Spleen (tissue), 7 donors: ENCODE results near the gene ZNF431.

Experiments
- POLR2A ChIP-seq, 3 donors: fragments of 450-650 bp; IDR thresholded peaks; one replicate each; pipeline ENCODE4 v1.5.1; 2017; ENCODE audit warnings: antibody characterized with exemption in 3 of 3, mild to moderate bottlenecking in 1 of 3
- POLR2AphosphoS5 ChIP-seq, 3 donors: sonication (generic); formaldehyde crosslinking; IDR thresholded peaks; one replicate each; pipeline ENCODE4 v1.5.1; 2017; ENCODE audit warnings: antibody characterized with exemption in 3 of 3
- TF ChIP-seq, protein P1 (sequence below), 11 experiments: fragments of 200-600 bp in 7 of 11; fragments of 450-650 bp in 4 of 11; sonication (generic) in 4 of 11; IDR thresholded peaks in 8 of 11; conservative IDR thresholded peaks in 3 of 11; 1 replicate in 7 of 11; 2 replicates in 4 of 11; pipeline versions ENCODE4 v1.4.0 to v1.8.0; 2016 to 2021; ENCODE audit warnings: antibody characterized with exemption in 11 of 11, inconsistent platforms in 4 of 11, mild to moderate bottlenecking in 1 of 11
- donor health status: DM: no; HTN: no; CAD: no; lungs with moderate emphysema.
- donor health status: DM: no; HTN: no; CAD: no.
- donor health status: DM: no; HTN: no; CAD: no.

DNA sequence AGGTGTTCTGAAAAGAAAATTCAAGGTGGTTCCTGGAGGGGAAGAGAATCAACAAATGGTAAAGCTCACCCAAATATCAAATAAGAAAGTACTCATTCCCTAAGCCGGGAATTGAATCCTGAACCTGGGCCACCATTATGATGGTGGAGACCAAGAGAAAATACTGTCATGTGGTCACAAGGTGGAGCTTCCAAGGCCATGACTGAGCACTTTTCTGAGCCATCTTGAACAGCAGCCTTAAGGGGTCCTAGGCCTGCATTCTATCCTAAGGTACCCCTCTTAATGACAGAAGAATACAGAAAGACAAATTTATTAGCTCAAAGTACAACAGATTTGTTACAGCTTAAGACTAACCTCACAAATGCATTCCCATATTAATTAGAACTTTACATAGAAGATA lies 9.6 kb downstream of the ZNF431 start:
- TF ChIP-seq, protein P1, sequence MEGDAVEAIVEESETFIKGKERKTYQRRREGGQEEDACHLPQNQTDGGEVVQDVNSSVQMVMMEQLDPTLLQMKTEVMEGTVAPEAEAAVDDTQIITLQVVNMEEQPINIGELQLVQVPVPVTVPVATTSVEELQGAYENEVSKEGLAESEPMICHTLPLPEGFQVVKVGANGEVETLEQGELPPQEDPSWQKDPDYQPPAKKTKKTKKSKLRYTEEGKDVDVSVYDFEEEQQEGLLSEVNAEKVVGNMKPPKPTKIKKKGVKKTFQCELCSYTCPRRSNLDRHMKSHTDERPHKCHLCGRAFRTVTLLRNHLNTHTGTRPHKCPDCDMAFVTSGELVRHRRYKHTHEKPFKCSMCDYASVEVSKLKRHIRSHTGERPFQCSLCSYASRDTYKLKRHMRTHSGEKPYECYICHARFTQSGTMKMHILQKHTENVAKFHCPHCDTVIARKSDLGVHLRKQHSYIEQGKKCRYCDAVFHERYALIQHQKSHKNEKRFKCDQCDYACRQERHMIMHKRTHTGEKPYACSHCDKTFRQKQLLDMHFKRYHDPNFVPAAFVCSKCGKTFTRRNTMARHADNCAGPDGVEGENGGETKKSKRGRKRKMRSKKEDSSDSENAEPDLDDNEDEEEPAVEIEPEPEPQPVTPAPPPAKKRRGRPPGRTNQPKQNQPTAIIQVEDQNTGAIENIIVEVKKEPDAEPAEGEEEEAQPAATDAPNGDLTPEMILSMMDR (IDR thresholded peaks at IDR 0.05 in 8 of 11, conservative IDR thresholded peaks at IDR 0.05 in 3 of 11) = no peak
- TF ChIP-seq POLR2AphosphoS5 (IDR thresholded peaks at IDR 0.05) (no peak), POLR2A (IDR thresholded peaks at IDR 0.05) (no peak)
